ENCODE measurements around the gene SUMF2.
"Not testable (repeated sequence)": the region's sequence is repeated elsewhere in the genome, so short reads cannot be mapped to it uniquely, and the experiment has no call there.

SUMF2 gene

GRCh38 chr7:56063882-56064625 is at the start of gene SUMF2:
Gene SUMF2, plus strand, starts transcription at chr7:56064286. Its CDS starts 26 bp downstream, at chr7:56064312.
- in situ Hi-C loops (cut with MboI; ENCODE audit: low sequenced_read_pairs): no loop called here

- in situ Hi-C loops (cut with MboI; ENCODE audit: low sequenced_read_pairs): not testable (repeated sequence)
These were observed 47.1 kb upstream of the SUMF2 start for GRCh38 chr7:56017015-56017414.

GRCh38 chr7:56019501-56019900 is 44.6 kb upstream of the SUMF2 start:
- in situ Hi-C loops (cut with MboI; ENCODE audit: low sequenced_read_pairs): no loop called here

GRCh38 chr7:56023500-56023899 is 40.6 kb upstream of the SUMF2 start:
- in situ Hi-C loops (cut with MboI; ENCODE audit: low sequenced_read_pairs): no loop called here

GRCh38 chr7:56026538-56026937 is 37.5 kb upstream of the SUMF2 start:
- in situ Hi-C loops (cut with MboI; ENCODE audit: low sequenced_read_pairs): no loop called here

GRCh38 chr7:56028942-56029630 is 35.0 kb upstream of the SUMF2 start:
- in situ Hi-C loops (cut with MboI; ENCODE audit: low sequenced_read_pairs): no loop called here

GRCh38 chr7:56030340-56030739 is 33.7 kb upstream of the SUMF2 start:
- in situ Hi-C loops (cut with MboI; ENCODE audit: low sequenced_read_pairs): no loop called here

- in situ Hi-C loops (cut with MboI; ENCODE audit: low sequenced_read_pairs): not testable (repeated sequence)
These were observed 32.5 kb upstream of the SUMF2 start for GRCh38 chr7:56031556-56031955.

GRCh38 chr7:56032578-56032977 is 31.5 kb upstream of the SUMF2 start:
- in situ Hi-C loops (cut with MboI; ENCODE audit: low sequenced_read_pairs): not testable (repeated sequence)

- in situ Hi-C loops (cut with MboI; ENCODE audit: low sequenced_read_pairs): no loop called here
These were observed 30.2 kb upstream of the SUMF2 start for GRCh38 chr7:56033671-56034432.

GRCh38 chr7:56040730-56041129 is 23.4 kb upstream of the SUMF2 start:
- in situ Hi-C loops (cut with MboI; ENCODE audit: low sequenced_read_pairs): no loop called here

GRCh38 chr7:56045758-56046157 is 18.3 kb upstream of the SUMF2 start:
- in situ Hi-C loops (cut with MboI; ENCODE audit: low sequenced_read_pairs): not testable (repeated sequence)

GRCh38 chr7:56046721-56047445 is 17.2 kb upstream of the SUMF2 start:
- in situ Hi-C loops (cut with MboI; ENCODE audit: low sequenced_read_pairs): no loop called here

GRCh38 chr7:56047446-56048116 is 16.5 kb upstream of the SUMF2 start:
- in situ Hi-C loops (cut with MboI; ENCODE audit: low sequenced_read_pairs): not testable (repeated sequence)

- in situ Hi-C loops (cut with MboI; ENCODE audit: low sequenced_read_pairs): no loop called here
These were observed 15.8 kb upstream of the SUMF2 start for GRCh38 chr7:56048245-56048644.

GRCh38 chr7:56048763-56049162 is 15.3 kb upstream of the SUMF2 start:
- in situ Hi-C loops (cut with MboI; ENCODE audit: low sequenced_read_pairs): not testable (repeated sequence)

- in situ Hi-C loops (cut with MboI; ENCODE audit: low sequenced_read_pairs): no loop called here
These were observed 13.1 kb upstream of the SUMF2 start for GRCh38 chr7:56051053-56051338.

GRCh38 chr7:56051339-56052191 is 12.5 kb upstream of the SUMF2 start, which contains the start of the genes CCT6A and PSPH:
Gene CCT6A, plus strand, starts transcription at chr7:56051765. Its CDS starts 84 bp downstream, at chr7:56051849.
Gene PSPH, minus strand, starts transcription at chr7:56051444. Its CDS starts 30,232 bp downstream, at chr7:56021212.
- in situ Hi-C loops (cut with MboI; ENCODE audit: low sequenced_read_pairs): no loop called here

- in situ Hi-C loops (cut with MboI; ENCODE audit: low sequenced_read_pairs): no loop called here
These were observed 10.7 kb upstream of the SUMF2 start for GRCh38 chr7:56053379-56053778.
